Esophagus muscularis mucosa (tissue), 4 donors: ENCODE data around the gene TTC7B. TPM values are rescaled to one million over a fixed set of nuclear protein-coding genes. Genes with fewer than 3 reads are reported as not detected.

Source experiments
- DNase-seq: peaks from one replicate; pipeline ENCODE4 v3.0.0-alpha.2; 2017; ENCODE audit errors: extremely low spot score
- H3K27ac ChIP-seq, 4 donors: fragments of 200-600 bp; sonication (generic); replicated peaks in 1 of 4; 1 replicate in 3 of 4; 2 replicates in 1 of 4; pipeline ENCODE4 v1.5.1; 2016 to 2019; ENCODE audit warnings: mild to moderate bottlenecking in 1 of 4
- H3K27me3 ChIP-seq, 4 donors: fragments of 200-600 bp; sonication (generic); one replicate each; pipeline versions ENCODE4 v1.5.1 to v1.6.0; 2016 to 2019
- H3K36me3 ChIP-seq, 4 donors: fragments of 200-600 bp; sonication (generic); one replicate each; pipeline ENCODE4 v1.5.1; 2016 to 2019
- H3K4me1 ChIP-seq, 4 donors: fragments of 200-600 bp; sonication (generic); one replicate each; pipeline ENCODE4 v1.5.1; 2016 to 2019
- H3K4me3 ChIP-seq, 4 donors: fragments of 200-600 bp; sonication (generic); 1 replicate in 2 of 4; 2 replicates in 2 of 4; pipeline ENCODE4 v1.5.1; 2016 to 2019; ENCODE audit warnings: mild to moderate bottlenecking in 4 of 4, moderate library complexity in 1 of 4
- H3K9me3 ChIP-seq, 4 donors: fragments of 200-600 bp; sonication (generic); 1 replicate in 3 of 4; 2 replicates in 1 of 4; pipeline ENCODE4 v1.5.1; 2016 to 2019
- CTCF ChIP-seq, 3 experiments: fragments of 200-600 bp in 2 of 3; fragments of 450-650 bp in 1 of 3; sonication (generic) in 2 of 3; IDR thresholded peaks; one replicate each; pipeline ENCODE4 v1.5.1; 2017 to 2019; ENCODE audit warnings: antibody characterized with exemption in 3 of 3, mild to moderate bottlenecking in 2 of 3, moderate library complexity in 1 of 3
- EP300 ChIP-seq: sonication (generic); formaldehyde crosslinking; IDR thresholded peaks from one replicate; pipeline ENCODE4 v1.6.1; 2017; ENCODE audit warnings: antibody characterized with exemption
- POLR2A ChIP-seq: fragments of 450-650 bp; IDR thresholded peaks from one replicate; pipeline ENCODE4 v1.6.1; 2017; ENCODE audit warnings: antibody characterized with exemption, moderate library complexity, mild to moderate bottlenecking, low read depth
- POLR2AphosphoS5 ChIP-seq, 2 donors: sonication (generic); formaldehyde crosslinking; IDR thresholded peaks; one replicate each; pipeline ENCODE4 v1.6.1; 2017; ENCODE audit warnings: antibody characterized with exemption in 2 of 2
- whole genome bisulfite sequencing: methylation state at CpG from one replicate; pipeline ENCODE4 v1.1.5; 2018; 5-methylcytosine and 5-hydroxymethylcytosine counted together
- intact Hi-C: fragments of 100-400 bp; cut with DNase I; formaldehyde crosslinking; loops from one replicate; pipeline ENCODE4 v1.15.1; 2023
- total RNA-seq, 4 donors: library from RNA; depleted of rRNA; stranded (reverse); fragments of >200 nt; gene quantifications; one replicate each; pipeline versions ENCODE4 v1.1.0 to v1.2.1, GENCODE V29; 2016

TTC7B gene
- total RNA-seq, 4 donors from 2014 or later = 54.4 to 148 (median 113) TPM

GRCh38 chr14:90724866-90725265, 91.4 kb downstream of the TTC7B start:
- DNase-seq = no peak
- WGBS = 49% methylated on average over 3 of the region's 3 CpGs
- Histone ChIP-seq H3K4me1 (peaks cover 4 to 52% (median 31%) of the 10 kb centered on the region in 4 donors), H3K4me3 (no peak overlapping the region), H3K27ac (no peak overlapping the region), H3K27me3 (no peaks in the 10 kb centered on the region), H3K36me3 (no peaks in the 10 kb centered on the region), H3K9me3 (no peaks in the 10 kb centered on the region)
- intact Hi-C loops = loop anchor here (10.0 kb wide), 1 partner anchor 420 kb away; no protein-coding TSS in a partner anchor
- no peak for TF ChIP-seq POLR2AphosphoS5 (IDR thresholded peaks at IDR 0.05)
- TF ChIP-seq EP300 = no peak
- no peak for TF ChIP-seq POLR2A
- TF ChIP-seq CTCF (IDR thresholded peaks at IDR 0.05) = no peak

GRCh38 chr14:90722590-90722989, 93.6 kb downstream of the TTC7B start:
- peaks cover 4 to 38% (median 31%) of the 10 kb centered on the region in 4 donors for H3K4me1 ChIP-seq
- no peaks in the 10 kb centered on the region for H3K27me3 ChIP-seq
- WGBS = 96% methylated on average over 2 of the region's 2 CpGs
- no peak overlapping the region for H3K4me3 ChIP-seq
- DNase-seq = no peak
- TF ChIP-seq CTCF (IDR thresholded peaks at IDR 0.05) (no peak), POLR2AphosphoS5 (IDR thresholded peaks at IDR 0.05) (no peak)
- H3K27ac ChIP-seq = no peak overlapping the region
- no peaks in the 10 kb centered on the region for H3K36me3 ChIP-seq
- intact Hi-C loops = loop anchor here (10.0 kb wide), 1 partner anchor 418 kb away; no protein-coding TSS in a partner anchor
- H3K9me3 ChIP-seq = no peaks in the 10 kb centered on the region

GRCh38 chr14:90721619-90722305, 94.5 kb downstream of the TTC7B start:
- WGBS = 81% methylated on average over 10 of the region's 10 CpGs

GRCh38 chr14:90720832-90721231, 95.4 kb downstream of the TTC7B start:
- intact Hi-C loops = loop anchor here (10.0 kb wide), 1 partner anchor 416 kb away; no protein-coding TSS in a partner anchor
- TF ChIP-seq EP300 = no peak
- no peak for TF ChIP-seq POLR2AphosphoS5 (IDR thresholded peaks at IDR 0.05)
- no peak for TF ChIP-seq POLR2A
- TF ChIP-seq CTCF (IDR thresholded peaks at IDR 0.05) = no peak
- Histone ChIP-seq H3K27ac (no peak overlapping the region), H3K36me3 (no peaks in the 10 kb centered on the region), H3K4me3 (no peak overlapping the region), H3K4me1 (peaks cover 4 to 23% (median 15%) of the 10 kb centered on the region in 4 donors), H3K9me3 (no peaks in the 10 kb centered on the region), H3K27me3 (no peaks in the 10 kb centered on the region)
- WGBS = 55% methylated on average over 5 of the region's 5 CpGs
- no peak for DNase-seq

More at GRCh38 chr14:90721619-90722305, 94.5 kb downstream of the TTC7B start:
- intact Hi-C loops = loop anchor here (10.0 kb wide), 1 partner anchor 417 kb away; no protein-coding TSS in a partner anchor
- no peaks in the 10 kb centered on the region for H3K9me3 ChIP-seq
- no peak overlapping the region for H3K4me3 ChIP-seq
- DNase-seq = no peak
- H3K27me3 ChIP-seq = no peaks in the 10 kb centered on the region
- H3K36me3 ChIP-seq = no peaks in the 10 kb centered on the region
- H3K4me1 ChIP-seq = peaks cover 4 to 33% (median 24%) of the 10 kb centered on the region in 4 donors
- H3K27ac ChIP-seq = no peak overlapping the region
- TF ChIP-seq POLR2AphosphoS5 (IDR thresholded peaks at IDR 0.05) (no peak), POLR2A (no peak), EP300 (no peak), CTCF (IDR thresholded peaks at IDR 0.05) (no peak)
